Measurements from ENCODE around the gene MIDN. TPM values are rescaled to one million over a fixed set of nuclear protein-coding genes. Genes with fewer than 3 reads are reported as not detected.

The MIDN gene
- total and polyA plus RNA-seq, 10 of the 15 experiments (the other 5 are each of a cell fraction or from before 2014, with no cell fraction given): 0.38 to 51.5 (median 7.2) TPM

DNA sequence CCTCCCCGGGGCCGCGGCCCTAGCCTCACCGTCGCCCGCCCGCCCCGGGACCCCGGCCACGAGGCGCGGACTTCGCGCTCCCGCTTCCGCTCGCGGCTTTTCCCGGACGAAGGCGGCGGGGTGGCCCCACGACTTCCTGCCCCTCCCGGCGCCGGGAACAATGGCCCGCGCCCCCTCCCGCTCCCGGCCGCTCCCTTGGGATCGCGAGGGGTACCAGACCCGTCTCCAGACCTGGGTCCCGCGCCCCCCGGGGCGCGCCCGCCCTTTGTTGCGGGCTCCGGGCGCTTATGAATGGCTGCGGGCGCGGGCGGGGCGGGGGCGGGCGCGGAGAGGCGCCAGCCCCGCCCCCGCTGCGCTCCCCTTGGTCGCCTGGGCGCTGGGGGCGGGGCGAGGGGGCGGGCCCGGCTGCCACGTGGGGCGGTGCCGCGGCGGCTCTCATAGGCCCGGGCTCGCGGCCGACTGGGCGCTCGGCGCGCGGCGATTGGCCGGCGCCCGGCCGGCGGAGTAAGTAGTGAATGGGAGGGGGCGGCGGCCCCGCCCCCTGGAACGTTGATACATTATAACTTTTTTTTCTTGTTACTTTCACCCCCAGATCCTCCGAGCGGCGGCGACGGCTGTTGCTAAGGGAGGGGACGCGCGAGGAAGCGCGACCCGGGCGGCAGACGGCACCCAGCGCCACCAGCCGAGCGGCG is 1.1 kb downstream of the MIDN start (continued):
- TF ChIP-seq ZNF687 (IDR thresholded peaks at IDR 0.05) (peak; percentile 42), CBFB (IDR thresholded peaks at IDR 0.05; ENCODE audit: low read depth) (peak; percentile 12; the same call in 1 of the 2 replicates), IRF5 (IDR thresholded peaks at IDR 0.05; ENCODE audit: borderline replicate concordance) (no peak), SUPT20H (IDR thresholded peaks at IDR 0.05; ENCODE audit: borderline replicate concordance, control insufficient read depth, low read depth, low read length) (no peak), TCF3 (IDR thresholded peaks at IDR 0.05; ENCODE audit: borderline replicate concordance, insufficient read depth, low read depth, low read length) (peak; percentile 25; the same call in 1 of the 2 replicates), EED (IDR thresholded peaks at IDR 0.05; ENCODE audit: low read depth) (no peak), CREB1 (IDR thresholded peaks at IDR 0.05; ENCODE audit: low read depth) (peak; percentile 17; the same call in 1 of the 2 replicates), MEF2B (IDR thresholded peaks at IDR 0.05; ENCODE audit: partially characterized antibody, poor library complexity, severe bottlenecking) (no peak), YY1 (IDR thresholded peaks at IDR 0.05; ENCODE audit: low read depth, low read length) (peak; percentile 62; the same call in 1 of the 2 replicates), POLR2AphosphoS5 (IDR thresholded peaks at IDR 0.05; ENCODE audit: low read length) (peak; percentile 93), MTA2 (IDR thresholded peaks at IDR 0.05; ENCODE audit: low read depth) (no peak), POU2F2 (IDR thresholded peaks at IDR 0.05; ENCODE audit: borderline replicate concordance, low read depth, low read length) (peak; percentile 78; the same call in 2 of the 3 replicates), CHD2 (IDR thresholded peaks at IDR 0.05; ENCODE audit: borderline replicate concordance, low read depth, low read length) (no peak)
- TF ChIP-seq, protein P1, sequence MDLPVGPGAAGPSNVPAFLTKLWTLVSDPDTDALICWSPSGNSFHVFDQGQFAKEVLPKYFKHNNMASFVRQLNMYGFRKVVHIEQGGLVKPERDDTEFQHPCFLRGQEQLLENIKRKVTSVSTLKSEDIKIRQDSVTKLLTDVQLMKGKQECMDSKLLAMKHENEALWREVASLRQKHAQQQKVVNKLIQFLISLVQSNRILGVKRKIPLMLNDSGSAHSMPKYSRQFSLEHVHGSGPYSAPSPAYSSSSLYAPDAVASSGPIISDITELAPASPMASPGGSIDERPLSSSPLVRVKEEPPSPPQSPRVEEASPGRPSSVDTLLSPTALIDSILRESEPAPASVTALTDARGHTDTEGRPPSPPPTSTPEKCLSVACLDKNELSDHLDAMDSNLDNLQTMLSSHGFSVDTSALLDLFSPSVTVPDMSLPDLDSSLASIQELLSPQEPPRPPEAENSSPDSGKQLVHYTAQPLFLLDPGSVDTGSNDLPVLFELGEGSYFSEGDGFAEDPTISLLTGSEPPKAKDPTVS (IDR thresholded peaks at IDR 0.05; ENCODE audit: low read depth, low read length): no peak
- TF ChIP-seq, protein P2, sequence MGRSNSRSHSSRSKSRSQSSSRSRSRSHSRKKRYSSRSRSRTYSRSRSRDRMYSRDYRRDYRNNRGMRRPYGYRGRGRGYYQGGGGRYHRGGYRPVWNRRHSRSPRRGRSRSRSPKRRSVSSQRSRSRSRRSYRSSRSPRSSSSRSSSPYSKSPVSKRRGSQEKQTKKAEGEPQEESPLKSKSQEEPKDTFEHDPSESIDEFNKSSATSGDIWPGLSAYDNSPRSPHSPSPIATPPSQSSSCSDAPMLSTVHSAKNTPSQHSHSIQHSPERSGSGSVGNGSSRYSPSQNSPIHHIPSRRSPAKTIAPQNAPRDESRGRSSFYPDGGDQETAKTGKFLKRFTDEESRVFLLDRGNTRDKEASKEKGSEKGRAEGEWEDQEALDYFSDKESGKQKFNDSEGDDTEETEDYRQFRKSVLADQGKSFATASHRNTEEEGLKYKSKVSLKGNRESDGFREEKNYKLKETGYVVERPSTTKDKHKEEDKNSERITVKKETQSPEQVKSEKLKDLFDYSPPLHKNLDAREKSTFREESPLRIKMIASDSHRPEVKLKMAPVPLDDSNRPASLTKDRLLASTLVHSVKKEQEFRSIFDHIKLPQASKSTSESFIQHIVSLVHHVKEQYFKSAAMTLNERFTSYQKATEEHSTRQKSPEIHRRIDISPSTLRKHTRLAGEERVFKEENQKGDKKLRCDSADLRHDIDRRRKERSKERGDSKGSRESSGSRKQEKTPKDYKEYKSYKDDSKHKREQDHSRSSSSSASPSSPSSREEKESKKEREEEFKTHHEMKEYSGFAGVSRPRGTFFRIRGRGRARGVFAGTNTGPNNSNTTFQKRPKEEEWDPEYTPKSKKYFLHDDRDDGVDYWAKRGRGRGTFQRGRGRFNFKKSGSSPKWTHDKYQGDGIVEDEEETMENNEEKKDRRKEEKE (IDR thresholded peaks at IDR 0.05): no peak
- TF ChIP-seq, protein P3, sequence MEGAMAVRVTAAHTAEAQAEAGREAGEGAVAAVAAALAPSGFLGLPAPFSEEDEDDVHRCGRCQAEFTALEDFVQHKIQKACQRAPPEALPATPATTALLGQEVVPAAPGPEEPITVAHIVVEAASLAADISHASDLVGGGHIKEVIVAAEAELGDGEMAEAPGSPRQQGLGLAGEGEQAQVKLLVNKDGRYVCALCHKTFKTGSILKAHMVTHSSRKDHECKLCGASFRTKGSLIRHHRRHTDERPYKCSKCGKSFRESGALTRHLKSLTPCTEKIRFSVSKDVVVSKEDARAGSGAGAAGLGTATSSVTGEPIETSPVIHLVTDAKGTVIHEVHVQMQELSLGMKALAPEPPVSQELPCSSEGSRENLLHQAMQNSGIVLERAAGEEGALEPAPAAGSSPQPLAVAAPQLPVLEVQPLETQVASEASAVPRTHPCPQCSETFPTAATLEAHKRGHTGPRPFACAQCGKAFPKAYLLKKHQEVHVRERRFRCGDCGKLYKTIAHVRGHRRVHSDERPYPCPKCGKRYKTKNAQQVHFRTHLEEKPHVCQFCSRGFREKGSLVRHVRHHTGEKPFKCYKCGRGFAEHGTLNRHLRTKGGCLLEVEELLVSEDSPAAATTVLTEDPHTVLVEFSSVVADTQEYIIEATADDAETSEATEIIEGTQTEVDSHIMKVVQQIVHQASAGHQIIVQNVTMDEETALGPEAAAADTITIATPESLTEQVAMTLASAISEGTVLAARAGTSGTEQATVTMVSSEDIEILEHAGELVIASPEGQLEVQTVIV (IDR thresholded peaks at IDR 0.05; ENCODE audit: borderline replicate concordance, partially characterized antibody): no peak

All from GM12878 (cell line).